ENCODE results near the gene ARSH. TPM values are rescaled to one million over a fixed set of nuclear protein-coding genes. Genes with fewer than 3 reads are reported as not detected.

Gene ARSH
- polyA plus RNA-seq, 1 donor from 2014 or later: not detected

GRCh38 chrX:2967012-2967411 is 39.3 kb upstream of the ARSH start:
- Histone ChIP-seq H3F3A (ENCODE audit: insufficient read depth, low read length, poor library complexity, severe bottlenecking) (no peaks in the 10 kb centered on the region), H3K9ac (ENCODE audit: low read length) (no peak overlapping the region), H3K27me3 (ENCODE audit: insufficient read depth, low read depth, low read length) (no peaks in the 10 kb centered on the region), H3K9me2 (ENCODE audit: insufficient read depth, low read length) (no peaks in the 10 kb centered on the region), H3K79me2 (replicated peaks; ENCODE audit: insufficient read depth, low read length) (no peaks in the 10 kb centered on the region), H3K36me3 (ENCODE audit: insufficient read depth, low read length) (no peaks in the 10 kb centered on the region), H2AFZ (ENCODE audit: low read depth, low read length) (no peak overlapping the region), H3K4me2 (ENCODE audit: low read length) (no peak overlapping the region), H3K9me3 (ENCODE audit: low read length) (no peaks in the 10 kb centered on the region), H4K20me1 (ENCODE audit: insufficient read depth) (no peaks in the 10 kb centered on the region), H3K27ac (ENCODE audit: low read length) (no peak overlapping the region), H3K4me3 (ENCODE audit: low read length) (no peak overlapping the region)
- TF ChIP-seq TAF1 (IDR thresholded peaks at IDR 0.05; ENCODE audit: low read depth) (no peak), EP300 (conservative IDR thresholded peaks at IDR 0.05; ENCODE audit: poor library complexity, severe bottlenecking) (no peak), MXI1 (conservative IDR thresholded peaks at IDR 0.05; ENCODE audit: poor library complexity, severe bottlenecking) (no peak), POLR2AphosphoS5 (IDR thresholded peaks at IDR 0.05) (no peak), REST (IDR thresholded peaks at IDR 0.05; ENCODE audit: borderline replicate concordance) (no peak), SMC3 (conservative IDR thresholded peaks at IDR 0.05; ENCODE audit: poor library complexity) (no peak), EZH2 (IDR thresholded peaks at IDR 0.05; ENCODE audit: borderline replicate concordance, insufficient read depth, low read length, poor library complexity, severe bottlenecking) (no peak), RAD21 (conservative IDR thresholded peaks at IDR 0.05) (no peak)
- TF ChIP-seq, protein P1, sequence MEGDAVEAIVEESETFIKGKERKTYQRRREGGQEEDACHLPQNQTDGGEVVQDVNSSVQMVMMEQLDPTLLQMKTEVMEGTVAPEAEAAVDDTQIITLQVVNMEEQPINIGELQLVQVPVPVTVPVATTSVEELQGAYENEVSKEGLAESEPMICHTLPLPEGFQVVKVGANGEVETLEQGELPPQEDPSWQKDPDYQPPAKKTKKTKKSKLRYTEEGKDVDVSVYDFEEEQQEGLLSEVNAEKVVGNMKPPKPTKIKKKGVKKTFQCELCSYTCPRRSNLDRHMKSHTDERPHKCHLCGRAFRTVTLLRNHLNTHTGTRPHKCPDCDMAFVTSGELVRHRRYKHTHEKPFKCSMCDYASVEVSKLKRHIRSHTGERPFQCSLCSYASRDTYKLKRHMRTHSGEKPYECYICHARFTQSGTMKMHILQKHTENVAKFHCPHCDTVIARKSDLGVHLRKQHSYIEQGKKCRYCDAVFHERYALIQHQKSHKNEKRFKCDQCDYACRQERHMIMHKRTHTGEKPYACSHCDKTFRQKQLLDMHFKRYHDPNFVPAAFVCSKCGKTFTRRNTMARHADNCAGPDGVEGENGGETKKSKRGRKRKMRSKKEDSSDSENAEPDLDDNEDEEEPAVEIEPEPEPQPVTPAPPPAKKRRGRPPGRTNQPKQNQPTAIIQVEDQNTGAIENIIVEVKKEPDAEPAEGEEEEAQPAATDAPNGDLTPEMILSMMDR (IDR thresholded peaks at IDR 0.05; ENCODE audit: poor library complexity, severe bottlenecking): no peak

GRCh38 chrX:2967584-2967983 is 38.8 kb upstream of the ARSH start:
- Histone ChIP-seq H3K27ac (ENCODE audit: low read length) (no peak overlapping the region), H3K36me3 (ENCODE audit: insufficient read depth, low read length) (no peaks in the 10 kb centered on the region), H2AFZ (ENCODE audit: low read depth, low read length) (no peak overlapping the region), H3K27me3 (ENCODE audit: insufficient read depth, low read depth, low read length) (no peaks in the 10 kb centered on the region), H3K4me2 (ENCODE audit: low read length) (no peak overlapping the region), H3K79me2 (replicated peaks; ENCODE audit: insufficient read depth, low read length) (no peaks in the 10 kb centered on the region), H3K9me2 (ENCODE audit: insufficient read depth, low read length) (no peaks in the 10 kb centered on the region), H4K20me1 (ENCODE audit: insufficient read depth) (no peaks in the 10 kb centered on the region), H3K4me3 (ENCODE audit: low read length) (no peak overlapping the region), H3F3A (ENCODE audit: insufficient read depth, low read length, poor library complexity, severe bottlenecking) (no peaks in the 10 kb centered on the region), H3K9ac (ENCODE audit: low read length) (no peak overlapping the region), H3K9me3 (ENCODE audit: low read length) (no peaks in the 10 kb centered on the region)
- TF ChIP-seq REST (IDR thresholded peaks at IDR 0.05; ENCODE audit: borderline replicate concordance) (no peak), POLR2AphosphoS5 (IDR thresholded peaks at IDR 0.05) (no peak), SMC3 (conservative IDR thresholded peaks at IDR 0.05; ENCODE audit: poor library complexity) (no peak), MXI1 (conservative IDR thresholded peaks at IDR 0.05; ENCODE audit: poor library complexity, severe bottlenecking) (no peak), TAF1 (IDR thresholded peaks at IDR 0.05; ENCODE audit: low read depth) (no peak), RAD21 (conservative IDR thresholded peaks at IDR 0.05) (no peak), EZH2 (IDR thresholded peaks at IDR 0.05; ENCODE audit: borderline replicate concordance, insufficient read depth, low read length, poor library complexity, severe bottlenecking) (no peak), EP300 (conservative IDR thresholded peaks at IDR 0.05; ENCODE audit: poor library complexity, severe bottlenecking) (no peak)
- TF ChIP-seq, protein P1 (IDR thresholded peaks at IDR 0.05; ENCODE audit: poor library complexity, severe bottlenecking): no peak
